ENCODE data around the gene CCRL2.

CCRL2 gene

DNA sequence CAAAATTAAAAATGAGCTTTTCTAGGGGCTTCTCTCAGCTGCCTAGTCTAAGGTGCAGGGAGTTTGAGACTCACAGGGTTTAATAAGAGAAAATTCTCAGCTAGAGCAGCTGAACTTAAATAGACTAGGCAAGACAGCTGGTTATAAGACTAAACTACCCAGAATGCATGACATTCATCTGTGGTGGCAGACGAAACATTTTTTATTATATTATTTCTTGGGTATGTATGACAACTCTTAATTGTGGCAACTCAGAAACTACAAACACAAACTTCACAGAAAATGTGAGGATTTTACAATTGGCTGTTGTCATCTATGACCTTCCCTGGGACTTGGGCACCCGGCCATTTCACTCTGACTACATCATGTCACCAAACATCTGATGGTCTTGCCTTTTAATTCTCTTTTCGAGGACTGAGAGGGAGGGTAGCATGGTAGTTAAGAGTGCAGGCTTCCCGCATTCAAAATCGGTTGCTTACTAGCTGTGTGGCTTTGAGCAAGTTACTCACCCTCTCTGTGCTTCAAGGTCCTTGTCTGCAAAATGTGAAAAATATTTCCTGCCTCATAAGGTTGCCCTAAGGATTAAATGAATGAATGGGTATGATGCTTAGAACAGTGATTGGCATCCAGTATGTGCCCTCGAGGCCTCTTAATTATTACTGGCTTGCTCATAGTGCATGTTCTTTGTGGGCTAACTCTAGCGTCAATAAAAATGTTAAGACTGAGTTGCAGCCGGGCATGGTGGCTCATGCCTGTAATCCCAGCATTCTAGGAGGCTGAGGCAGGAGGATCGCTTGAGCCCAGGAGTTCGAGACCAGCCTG, 35.3 kb upstream of the CCRL2 start:
- H3K27ac ChIP-seq: no peak overlapping the region
- TF ChIP-seq, protein P1, sequence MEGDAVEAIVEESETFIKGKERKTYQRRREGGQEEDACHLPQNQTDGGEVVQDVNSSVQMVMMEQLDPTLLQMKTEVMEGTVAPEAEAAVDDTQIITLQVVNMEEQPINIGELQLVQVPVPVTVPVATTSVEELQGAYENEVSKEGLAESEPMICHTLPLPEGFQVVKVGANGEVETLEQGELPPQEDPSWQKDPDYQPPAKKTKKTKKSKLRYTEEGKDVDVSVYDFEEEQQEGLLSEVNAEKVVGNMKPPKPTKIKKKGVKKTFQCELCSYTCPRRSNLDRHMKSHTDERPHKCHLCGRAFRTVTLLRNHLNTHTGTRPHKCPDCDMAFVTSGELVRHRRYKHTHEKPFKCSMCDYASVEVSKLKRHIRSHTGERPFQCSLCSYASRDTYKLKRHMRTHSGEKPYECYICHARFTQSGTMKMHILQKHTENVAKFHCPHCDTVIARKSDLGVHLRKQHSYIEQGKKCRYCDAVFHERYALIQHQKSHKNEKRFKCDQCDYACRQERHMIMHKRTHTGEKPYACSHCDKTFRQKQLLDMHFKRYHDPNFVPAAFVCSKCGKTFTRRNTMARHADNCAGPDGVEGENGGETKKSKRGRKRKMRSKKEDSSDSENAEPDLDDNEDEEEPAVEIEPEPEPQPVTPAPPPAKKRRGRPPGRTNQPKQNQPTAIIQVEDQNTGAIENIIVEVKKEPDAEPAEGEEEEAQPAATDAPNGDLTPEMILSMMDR (conservative IDR thresholded peaks at IDR 0.05): no peak
- no peak for TF ChIP-seq ZFX (IDR thresholded peaks at IDR 0.05)

DNA sequence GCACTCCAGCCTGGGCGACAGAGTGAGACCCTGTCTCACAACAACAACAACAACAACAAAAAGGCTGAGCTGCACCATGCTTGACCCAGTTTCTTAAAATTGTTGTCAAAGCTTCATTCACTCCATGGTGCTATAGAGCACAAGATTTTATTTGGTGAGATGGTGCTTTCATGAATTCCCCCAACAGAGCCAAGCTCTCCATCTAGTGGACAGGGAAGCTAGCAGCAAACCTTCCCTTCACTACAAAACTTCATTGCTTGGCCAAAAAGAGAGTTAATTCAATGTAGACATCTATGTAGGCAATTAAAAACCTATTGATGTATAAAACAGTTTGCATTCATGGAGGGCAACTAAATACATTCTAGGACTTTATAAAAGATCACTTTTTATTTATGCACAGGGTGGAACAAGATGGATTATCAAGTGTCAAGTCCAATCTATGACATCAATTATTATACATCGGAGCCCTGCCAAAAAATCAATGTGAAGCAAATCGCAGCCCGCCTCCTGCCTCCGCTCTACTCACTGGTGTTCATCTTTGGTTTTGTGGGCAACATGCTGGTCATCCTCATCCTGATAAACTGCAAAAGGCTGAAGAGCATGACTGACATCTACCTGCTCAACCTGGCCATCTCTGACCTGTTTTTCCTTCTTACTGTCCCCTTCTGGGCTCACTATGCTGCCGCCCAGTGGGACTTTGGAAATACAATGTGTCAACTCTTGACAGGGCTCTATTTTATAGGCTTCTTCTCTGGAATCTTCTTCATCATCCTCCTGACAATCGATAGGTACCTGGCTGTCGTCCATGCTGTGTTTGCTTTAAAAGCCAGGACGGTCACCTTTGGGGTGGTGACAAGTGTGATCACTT, 34.3 kb upstream of the CCRL2 start:
- H3K27ac ChIP-seq: no peak overlapping the region
- TF ChIP-seq ZFX (IDR thresholded peaks at IDR 0.05): no peak
- TF ChIP-seq, protein P1 (conservative IDR thresholded peaks at IDR 0.05): peak; percentile 58

DNA sequence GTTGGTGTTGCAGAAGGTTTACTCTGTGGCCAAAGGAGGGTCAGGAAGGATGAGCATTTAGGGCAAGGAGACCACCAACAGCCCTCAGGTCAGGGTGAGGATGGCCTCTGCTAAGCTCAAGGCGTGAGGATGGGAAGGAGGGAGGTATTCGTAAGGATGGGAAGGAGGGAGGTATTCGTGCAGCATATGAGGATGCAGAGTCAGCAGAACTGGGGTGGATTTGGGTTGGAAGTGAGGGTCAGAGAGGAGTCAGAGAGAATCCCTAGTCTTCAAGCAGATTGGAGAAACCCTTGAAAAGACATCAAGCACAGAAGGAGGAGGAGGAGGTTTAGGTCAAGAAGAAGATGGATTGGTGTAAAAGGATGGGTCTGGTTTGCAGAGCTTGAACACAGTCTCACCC, 32.3 kb upstream of the CCRL2 start:
- TF ChIP-seq ZFX (IDR thresholded peaks at IDR 0.05): no peak
- TF ChIP-seq, protein P1 (conservative IDR thresholded peaks at IDR 0.05): no peak

DNA sequence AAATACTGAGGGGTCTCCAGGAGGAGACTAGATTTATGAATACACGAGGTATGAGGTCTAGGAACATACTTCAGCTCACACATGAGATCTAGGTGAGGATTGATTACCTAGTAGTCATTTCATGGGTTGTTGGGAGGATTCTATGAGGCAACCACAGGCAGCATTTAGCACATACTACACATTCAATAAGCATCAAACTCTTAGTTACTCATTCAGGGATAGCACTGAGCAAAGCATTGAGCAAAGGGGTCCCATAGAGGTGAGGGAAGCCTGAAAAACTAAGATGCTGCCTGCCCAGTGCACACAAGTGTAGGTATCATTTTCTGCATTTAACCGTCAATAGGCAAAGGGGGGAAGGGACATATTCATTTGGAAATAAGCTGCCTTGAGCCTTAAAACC, 31.8 kb upstream of the CCRL2 start:
- no peak for TF ChIP-seq ZFX (IDR thresholded peaks at IDR 0.05)
- TF ChIP-seq, protein P1 (conservative IDR thresholded peaks at IDR 0.05): no peak
- H3K27ac ChIP-seq: no peak overlapping the region

More for the DNA sequence above, 32.3 kb upstream of the CCRL2 start:
- H3K27ac ChIP-seq: no peak overlapping the region

DNA sequence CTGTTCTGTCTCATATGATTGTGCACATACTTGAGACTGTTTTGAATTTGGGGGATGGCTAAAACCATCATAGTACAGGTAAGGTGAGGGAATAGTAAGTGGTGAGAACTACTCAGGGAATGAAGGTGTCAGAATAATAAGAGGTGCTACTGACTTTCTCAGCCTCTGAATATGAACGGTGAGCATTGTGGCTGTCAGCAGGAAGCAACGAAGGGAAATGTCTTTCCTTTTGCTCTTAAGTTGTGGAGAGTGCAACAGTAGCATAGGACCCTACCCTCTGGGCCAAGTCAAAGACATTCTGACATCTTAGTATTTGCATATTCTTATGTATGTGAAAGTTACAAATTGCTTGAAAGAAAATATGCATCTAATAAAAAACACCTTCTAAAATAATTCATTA, 31.2 kb upstream of the CCRL2 start:
- no peak for TF ChIP-seq ZFX (IDR thresholded peaks at IDR 0.05)
- TF ChIP-seq, protein P1 (conservative IDR thresholded peaks at IDR 0.05): no peak
- H3K27ac ChIP-seq: no peak overlapping the region

- H3K27ac ChIP-seq: no peak overlapping the region
- TF ChIP-seq, protein P1 (conservative IDR thresholded peaks at IDR 0.05): peak; percentile 87
- no peak for TF ChIP-seq ZFX (IDR thresholded peaks at IDR 0.05)
These were observed 28.6 kb upstream of the CCRL2 start for GRCh38 chr3:46378426-46378942.

Data from C4-2B (cell line).